ENCODE data around the gene KRTAP1-3. TPM values are rescaled to one million over a fixed set of nuclear protein-coding genes. Genes with fewer than 3 reads are reported as not detected.

The KRTAP1-3 gene
- total RNA-seq, 2 donors from 2014 or later = not detected

GRCh38 chr17:40993839-40994238 is 40.8 kb downstream of the KRTAP1-3 start, which contains the start of gene KRTAP3-3:
KRTAP3-3 (minus strand) TSS chr17:40994164; CDS start chr17:40994097, 67 bp downstream.
- Mint-ChIP-seq H3K9me3 (no peaks in the 10 kb centered on the region), H3K4me3 (no peak within 1 kb of the TSS), H3K27ac (no peak within 1 kb of the TSS), H3K27me3 (ENCODE audit: low read depth) (peaks cover 53% of the 10 kb centered on the region), H3K36me3 (ENCODE audit: insufficient read depth in 2 of 2) (no peaks in the 10 kb centered on the region), H3K4me1 (ENCODE audit: low read depth) (no peaks in the 10 kb centered on the region)
- ATAC-seq (replicated peaks in 1 of 2) = no peak
- no peak for DNase-seq

- no peak for ATAC-seq (replicated peaks in 1 of 2)
- Mint-ChIP-seq H3K4me3 (no peak overlapping the region), H3K36me3 (ENCODE audit: insufficient read depth in 2 of 2) (no peaks in the 10 kb centered on the region), H3K27ac (no peak overlapping the region), H3K9me3 (no peaks in the 10 kb centered on the region), H3K27me3 (ENCODE audit: low read depth) (peaks cover 49% of the 10 kb centered on the region), H3K4me1 (ENCODE audit: low read depth) (no peaks in the 10 kb centered on the region)
- no peak for DNase-seq
Observed at GRCh38 chr17:40993084-40993483, 41.6 kb downstream of the KRTAP1-3 start.

DNA sequence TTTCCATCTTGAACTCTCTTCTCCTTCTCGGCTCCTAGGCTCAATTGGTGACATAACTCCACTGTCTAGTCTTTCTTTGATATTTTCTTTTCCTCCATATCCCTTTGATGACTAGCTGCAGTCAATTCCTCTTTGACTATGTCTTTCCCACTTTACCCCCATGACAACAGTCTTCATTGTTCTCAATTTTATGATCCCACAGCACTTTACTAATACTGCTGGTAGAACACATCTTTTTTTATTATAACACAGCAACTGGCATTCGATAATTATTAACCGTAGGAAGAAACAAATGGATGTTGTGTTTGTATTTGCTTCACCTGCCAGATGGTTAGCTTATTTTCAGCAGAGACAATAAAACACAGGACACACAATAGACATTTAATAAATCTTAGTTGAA is 42.0 kb downstream of the KRTAP1-3 start:
- Mint-ChIP-seq H3K27ac (no peak overlapping the region), H3K36me3 (ENCODE audit: insufficient read depth in 2 of 2) (no peaks in the 10 kb centered on the region), H3K27me3 (ENCODE audit: low read depth) (peaks cover 48% of the 10 kb centered on the region), H3K4me3 (no peak overlapping the region), H3K4me1 (ENCODE audit: low read depth) (no peaks in the 10 kb centered on the region), H3K9me3 (no peaks in the 10 kb centered on the region)
- DNase-seq (no peak), ATAC-seq (replicated peaks in 1 of 2) (no peak)

DNA sequence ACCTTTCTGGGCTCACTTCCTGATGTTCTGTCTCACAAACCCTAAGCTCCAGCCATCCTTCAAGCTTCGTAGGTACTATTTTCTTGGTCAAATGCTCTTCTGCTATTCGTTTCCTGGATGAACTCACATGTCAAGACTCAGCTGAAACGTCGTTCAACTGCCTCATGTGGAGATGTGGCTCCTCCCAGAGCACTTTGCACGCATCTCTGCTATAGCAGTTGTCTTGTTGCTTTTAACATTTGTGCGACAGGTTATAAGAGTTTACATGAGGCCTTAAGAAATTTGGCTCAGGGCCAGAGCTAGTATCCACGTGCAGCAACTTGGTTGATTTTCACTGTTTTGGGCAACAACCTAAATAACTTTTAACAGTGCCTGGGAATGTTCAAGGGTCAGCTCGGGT is 47.8 kb downstream of the KRTAP1-3 start:
- no peak overlapping the region for H3K27ac Mint-ChIP-seq
- no peaks in the 10 kb centered on the region for H3K36me3 Mint-ChIP-seq (ENCODE audit: insufficient read depth in 2 of 2)
- H3K4me1 Mint-ChIP-seq (ENCODE audit: low read depth) = no peaks in the 10 kb centered on the region
- no peak overlapping the region for H3K4me3 Mint-ChIP-seq
- H3K27me3 Mint-ChIP-seq (ENCODE audit: low read depth) = peaks cover 21% of the 10 kb centered on the region
- DNase-seq (no peak), ATAC-seq (replicated peaks in 1 of 2) (no peak)
- no peaks in the 10 kb centered on the region for H3K9me3 Mint-ChIP-seq

GRCh38 chr17:40984226-40984625 is 50.4 kb downstream of the KRTAP1-3 start, which contains the start of gene KRT40:
KRT40 (minus strand) TSS chr17:40984326; CDS start chr17:40984273, 53 bp downstream.
- Mint-ChIP-seq H3K36me3 (ENCODE audit: insufficient read depth in 2 of 2) (no peaks in the 10 kb centered on the region), H3K9me3 (no peaks in the 10 kb centered on the region), H3K27me3 (ENCODE audit: low read depth) (peaks cover 16% of the 10 kb centered on the region), H3K27ac (no peak within 1 kb of the TSS), H3K4me3 (no peak within 1 kb of the TSS), H3K4me1 (ENCODE audit: low read depth) (no peaks in the 10 kb centered on the region)
- no peak for DNase-seq
- no peak for ATAC-seq (replicated peaks in 1 of 2)

Other genes starting within 250 kb of the KRTAP1-3 start
- not detected for gene KRT28, start 234.9 kb downstream of the KRTAP1-3 start, total RNA-seq
- 10 to 100 TPM; 59.1 to 59.3 TPM for gene KRT10, start 212.3 kb downstream of the KRTAP1-3 start, total RNA-seq
- gene KRT12, start 167.7 kb downstream of the KRTAP1-3 start, total RNA-seq = not detected
- not detected for gene KRT20, start 149.6 kb downstream of the KRTAP1-3 start, total RNA-seq
- gene KRT23, start 97.2 kb downstream of the KRTAP1-3 start, total RNA-seq = not detected
- gene KRT39, start 67.9 kb downstream of the KRTAP1-3 start, total RNA-seq = not detected
- not detected for gene KRT40, start 50.5 kb downstream of the KRTAP1-3 start, total RNA-seq
- gene KRTAP3-3, start 40.7 kb downstream of the KRTAP1-3 start, total RNA-seq = not detected
- not detected for gene KRTAP3-2, start 35.0 kb downstream of the KRTAP1-3 start, total RNA-seq
- not detected for gene KRTAP3-1, start 25.7 kb downstream of the KRTAP1-3 start, total RNA-seq
- not detected for gene KRTAP1-5, start 7.7 kb downstream of the KRTAP1-3 start, total RNA-seq
- gene KRTAP1-4, start 4.7 kb downstream of the KRTAP1-3 start, total RNA-seq = not detected
- gene KRTAP1-1, start 6.6 kb upstream of the KRTAP1-3 start, total RNA-seq = not detected
- not detected for gene KRTAP2-1, start 12.4 kb upstream of the KRTAP1-3 start, total RNA-seq
- not detected for gene KRTAP2-2, start 20.4 kb upstream of the KRTAP1-3 start, total RNA-seq
- not detected for gene KRTAP2-3, start 25.2 kb upstream of the KRTAP1-3 start, total RNA-seq
- gene KRTAP2-4, start 31.0 kb upstream of the KRTAP1-3 start, total RNA-seq = not detected
- not detected for gene KRTAP4-7, start 49.3 kb upstream of the KRTAP1-3 start, total RNA-seq
- gene KRTAP4-8, start 63.3 kb upstream of the KRTAP1-3 start, total RNA-seq = not detected
- not detected for gene KRTAP4-16, start 67.3 kb upstream of the KRTAP1-3 start, total RNA-seq
- gene KRTAP4-9, start 70.5 kb upstream of the KRTAP1-3 start, total RNA-seq = not detected
- gene KRTAP4-11, start 83.5 kb upstream of the KRTAP1-3 start, total RNA-seq = not detected
- gene KRTAP4-12, start 89.3 kb upstream of the KRTAP1-3 start, total RNA-seq = not detected
- gene KRTAP4-6, start 105.7 kb upstream of the KRTAP1-3 start, total RNA-seq = not detected
- not detected for gene KRTAP4-5, start 115.0 kb upstream of the KRTAP1-3 start, total RNA-seq
- gene KRTAP4-4, start 125.9 kb upstream of the KRTAP1-3 start, total RNA-seq = not detected
- gene KRTAP4-3, start 133.3 kb upstream of the KRTAP1-3 start, total RNA-seq = not detected
- gene KRTAP4-2, start 143.3 kb upstream of the KRTAP1-3 start, total RNA-seq = not detected
- gene KRTAP4-1, start 150.0 kb upstream of the KRTAP1-3 start, total RNA-seq = not detected
- not detected for gene KRTAP9-1, start 155.0 kb upstream of the KRTAP1-3 start, total RNA-seq
- gene KRTAP9-2, start 191.8 kb upstream of the KRTAP1-3 start, total RNA-seq = not detected
- gene KRTAP9-3, start 197.6 kb upstream of the KRTAP1-3 start, total RNA-seq = not detected
- gene KRTAP9-8, start 203.1 kb upstream of the KRTAP1-3 start, total RNA-seq = not detected
- not detected for gene KRTAP9-4, start 214.8 kb upstream of the KRTAP1-3 start, total RNA-seq
- gene KRTAP9-9, start 220.5 kb upstream of the KRTAP1-3 start, total RNA-seq = not detected
- gene KRTAP9-6, start 230.5 kb upstream of the KRTAP1-3 start, total RNA-seq = not detected
- gene KRTAP9-7, start 240.8 kb upstream of the KRTAP1-3 start, total RNA-seq = not detected

Measured in activated T-cell treated with anti-CD3 and anti-CD28 coated beads, Interleukin-2, amount 50 U/mL, for 72 hours (primary cell).